ENCODE results near the gene ILDR2. TPM values are rescaled to one million over a fixed set of nuclear protein-coding genes. Genes with fewer than 3 reads are reported as not detected.

The ILDR2 gene
- total RNA-seq, 1 donor from 2014 or later = 1.6 TPM

DNA sequence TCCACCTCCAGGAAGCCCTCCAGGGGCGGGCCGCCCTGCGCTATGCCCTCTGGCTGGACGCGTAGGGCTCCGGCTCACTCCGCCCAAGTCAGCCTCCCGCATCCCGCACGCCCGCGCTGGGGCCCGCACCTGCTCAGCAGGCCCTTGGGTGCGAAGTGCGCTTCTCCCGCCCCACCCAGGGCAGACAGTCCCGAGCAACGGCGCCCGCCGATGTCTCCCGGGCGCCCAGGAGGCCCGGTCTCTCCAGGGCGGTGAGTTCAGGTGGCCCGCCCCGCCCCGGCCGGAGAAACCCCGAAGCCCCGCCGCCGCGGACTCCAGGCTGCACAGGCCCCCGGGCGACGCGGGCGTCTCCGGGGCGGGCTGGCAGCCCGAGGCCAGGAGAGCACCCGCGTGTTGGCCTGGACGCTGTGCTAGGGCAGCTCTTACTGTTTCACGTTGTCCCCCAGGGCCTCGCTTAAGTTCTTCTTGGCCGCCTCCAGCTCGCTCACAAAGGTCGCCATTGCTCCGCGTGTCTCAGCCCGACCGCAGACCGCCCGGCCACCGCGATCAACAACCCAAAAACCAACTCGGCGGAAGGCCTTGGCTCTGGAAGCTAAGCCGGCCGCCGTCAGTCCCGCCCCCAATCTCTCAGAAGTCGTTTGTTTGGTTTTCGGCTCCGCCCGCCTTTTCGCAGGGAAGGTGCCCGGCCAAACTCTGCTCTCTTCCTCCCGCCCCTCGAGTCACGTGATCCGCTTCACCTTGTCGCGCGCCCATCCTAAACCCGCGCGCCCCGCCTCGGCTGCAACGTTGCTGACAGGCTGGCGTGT, 99.4 kb downstream of the ILDR2 start, which contains the start of gene TADA1:
TADA1 (minus strand) TSS at position 531 of the 806 bp plus-strand sequence; CDS start at position 500, 31 bp downstream.
- ATAC-seq (peak; percentile 98), DNase-seq (peak; percentile 99)
- Histone ChIP-seq H3K9me3 (no peaks in the 10 kb centered on the region), H3K27me3 (ENCODE audit: low read depth) (no peaks in the 10 kb centered on the region), H3K4me3 (peak within 1 kb of the TSS; percentile 79), H3K36me3 (no peaks in the 10 kb centered on the region), H3K27ac (peak within 1 kb of the TSS; percentile 93), H3K4me1 (peaks cover 29% of the 10 kb centered on the region)
- intact Hi-C loops (cut with DNase I) = no loop called here
- TF ChIP-seq, protein P1, sequence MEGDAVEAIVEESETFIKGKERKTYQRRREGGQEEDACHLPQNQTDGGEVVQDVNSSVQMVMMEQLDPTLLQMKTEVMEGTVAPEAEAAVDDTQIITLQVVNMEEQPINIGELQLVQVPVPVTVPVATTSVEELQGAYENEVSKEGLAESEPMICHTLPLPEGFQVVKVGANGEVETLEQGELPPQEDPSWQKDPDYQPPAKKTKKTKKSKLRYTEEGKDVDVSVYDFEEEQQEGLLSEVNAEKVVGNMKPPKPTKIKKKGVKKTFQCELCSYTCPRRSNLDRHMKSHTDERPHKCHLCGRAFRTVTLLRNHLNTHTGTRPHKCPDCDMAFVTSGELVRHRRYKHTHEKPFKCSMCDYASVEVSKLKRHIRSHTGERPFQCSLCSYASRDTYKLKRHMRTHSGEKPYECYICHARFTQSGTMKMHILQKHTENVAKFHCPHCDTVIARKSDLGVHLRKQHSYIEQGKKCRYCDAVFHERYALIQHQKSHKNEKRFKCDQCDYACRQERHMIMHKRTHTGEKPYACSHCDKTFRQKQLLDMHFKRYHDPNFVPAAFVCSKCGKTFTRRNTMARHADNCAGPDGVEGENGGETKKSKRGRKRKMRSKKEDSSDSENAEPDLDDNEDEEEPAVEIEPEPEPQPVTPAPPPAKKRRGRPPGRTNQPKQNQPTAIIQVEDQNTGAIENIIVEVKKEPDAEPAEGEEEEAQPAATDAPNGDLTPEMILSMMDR (IDR thresholded peaks at IDR 0.05) = peak; percentile 31

DNA sequence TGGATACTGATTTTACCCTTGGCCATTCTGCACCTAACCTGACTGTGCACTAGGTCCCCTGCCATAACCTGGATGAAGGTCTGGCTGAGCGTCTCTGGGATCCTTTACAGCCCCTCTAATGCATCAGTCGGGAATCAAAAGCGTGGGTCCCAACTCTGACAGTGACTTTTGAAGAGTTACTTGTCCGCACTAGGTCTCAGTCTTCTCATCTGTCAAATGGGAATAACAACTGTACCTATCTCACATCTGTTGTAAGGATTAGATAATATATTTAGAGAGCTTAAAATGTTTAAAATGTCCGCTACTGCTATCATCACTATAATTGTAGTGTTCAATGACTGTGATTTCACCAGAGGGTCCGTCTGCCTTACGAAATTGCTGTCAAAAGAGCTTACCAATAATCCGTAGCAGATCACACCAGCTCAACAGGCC, 100.0 kb downstream of the ILDR2 start:
- H3K27ac ChIP-seq = peak overlapping the region; percentile 93
- no peaks in the 10 kb centered on the region for H3K9me3 ChIP-seq
- TF ChIP-seq, protein P1 (IDR thresholded peaks at IDR 0.05) = no peak
- DNase-seq = no peak
- peaks cover 29% of the 10 kb centered on the region for H3K4me1 ChIP-seq
- intact Hi-C loops (cut with DNase I) = no loop called here
- no peaks in the 10 kb centered on the region for H3K27me3 ChIP-seq (ENCODE audit: low read depth)
- no peak for ATAC-seq
- no peaks in the 10 kb centered on the region for H3K36me3 ChIP-seq
- H3K4me3 ChIP-seq = peak overlapping the region; percentile 79

DNA sequence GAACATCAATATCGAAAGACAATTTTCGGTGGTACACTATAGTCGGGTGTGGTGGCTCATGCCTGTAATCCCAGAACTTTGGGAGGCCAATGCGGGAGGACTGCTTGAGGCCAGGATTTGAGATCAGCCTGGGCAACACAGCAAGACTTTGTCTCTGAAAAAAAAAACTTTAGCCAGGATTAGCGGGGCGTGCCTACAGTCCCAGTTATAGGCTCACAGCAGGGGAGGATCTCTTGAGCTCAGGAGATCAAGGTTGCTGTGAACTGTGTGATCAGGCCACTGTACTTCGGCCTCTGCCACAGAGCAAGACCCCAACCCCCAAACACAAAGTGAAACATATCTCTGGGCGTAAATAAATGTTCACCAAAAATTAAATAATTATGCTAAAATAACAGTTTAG, 100.9 kb downstream of the ILDR2 start:
- H3K4me1 ChIP-seq = peaks cover 29% of the 10 kb centered on the region
- intact Hi-C loops (cut with DNase I) = no loop called here
- TF ChIP-seq, protein P1 (IDR thresholded peaks at IDR 0.05) = no peak

DNA sequence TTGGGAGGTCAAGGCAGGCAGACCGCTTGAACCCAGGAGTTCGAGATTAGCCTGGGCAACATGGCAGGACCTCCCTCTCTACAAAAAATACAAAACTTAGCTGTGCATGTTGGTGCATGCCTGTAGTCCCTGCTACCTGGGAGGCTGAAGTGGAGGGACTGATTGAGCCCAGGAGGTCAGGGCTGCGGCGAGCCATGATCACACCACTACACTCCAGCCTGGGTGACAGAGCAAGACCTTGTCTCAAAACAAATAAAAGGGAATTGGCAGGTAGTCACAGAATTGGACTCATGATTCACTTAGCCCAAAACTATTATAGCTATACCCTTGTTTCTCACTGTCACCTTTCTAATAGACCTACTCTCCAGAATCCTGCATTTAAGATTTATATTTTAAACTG, 104.8 kb downstream of the ILDR2 start:
- intact Hi-C loops (cut with DNase I) = no loop called here
- peaks cover 25% of the 10 kb centered on the region for H3K4me1 ChIP-seq
- H3K36me3 ChIP-seq = peaks cover 24% of the 10 kb centered on the region
- H3K27me3 ChIP-seq (ENCODE audit: low read depth) = no peaks in the 10 kb centered on the region
- TF ChIP-seq, protein P1 (IDR thresholded peaks at IDR 0.05) = no peak
- H3K4me3 ChIP-seq = no peak overlapping the region
- no peaks in the 10 kb centered on the region for H3K9me3 ChIP-seq
- no peak overlapping the region for H3K27ac ChIP-seq
- no peak for ATAC-seq
- no peak for DNase-seq

More for the DNA sequence above, 100.9 kb downstream of the ILDR2 start:
- Histone ChIP-seq H3K4me3 (no peak overlapping the region), H3K36me3 (no peaks in the 10 kb centered on the region), H3K27ac (no peak overlapping the region), H3K27me3 (ENCODE audit: low read depth) (no peaks in the 10 kb centered on the region), H3K9me3 (no peaks in the 10 kb centered on the region)
- ATAC-seq (no peak), DNase-seq (no peak)

DNA sequence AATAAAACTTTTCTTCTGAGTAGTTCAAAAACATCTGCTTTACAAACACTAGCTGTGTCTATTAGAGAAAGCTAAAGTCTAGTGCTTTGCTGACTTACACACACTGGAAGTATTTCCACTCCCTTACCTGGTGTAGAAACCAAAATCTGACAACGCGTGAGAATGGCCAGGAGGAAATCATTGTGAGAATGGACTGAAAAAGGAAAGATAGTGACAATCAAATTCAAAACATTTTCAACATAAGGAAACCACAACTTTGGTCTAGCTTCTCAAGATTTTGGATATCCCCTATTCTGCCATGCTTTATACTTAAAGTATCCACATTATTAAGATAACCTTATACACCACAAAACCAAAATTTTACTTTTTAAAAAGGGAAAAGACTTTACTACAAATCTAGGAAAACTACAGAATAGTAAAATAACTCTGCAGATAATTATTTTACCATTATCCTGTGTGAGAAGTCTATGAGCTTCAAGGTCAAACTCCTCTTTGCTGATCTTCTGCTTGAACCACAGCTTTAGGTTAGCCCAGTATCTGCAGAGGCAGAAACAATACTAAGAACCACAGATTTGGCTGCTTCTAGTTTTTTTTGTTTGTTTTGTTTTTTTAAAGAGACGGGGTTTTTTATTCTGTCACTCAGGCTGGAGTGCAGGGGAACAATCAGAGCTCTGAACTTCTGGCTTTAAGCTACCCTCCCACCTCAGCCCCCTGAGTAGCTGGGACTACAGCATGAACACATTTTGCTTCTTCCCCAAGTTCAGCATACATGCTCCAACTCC, 105.8 kb downstream of the ILDR2 start:
- no peak overlapping the region for H3K27ac ChIP-seq
- ATAC-seq (no peak), DNase-seq (no peak)
- TF ChIP-seq, protein P1 (IDR thresholded peaks at IDR 0.05) = no peak
- peaks cover 14% of the 10 kb centered on the region for H3K4me1 ChIP-seq
- intact Hi-C loops (cut with DNase I) = no loop called here
- no peaks in the 10 kb centered on the region for H3K9me3 ChIP-seq
- no peaks in the 10 kb centered on the region for H3K27me3 ChIP-seq (ENCODE audit: low read depth)
- no peak overlapping the region for H3K4me3 ChIP-seq
- peaks cover 27% of the 10 kb centered on the region for H3K36me3 ChIP-seq

All from lower lobe of right lung (tissue), 2 donors.